ENCODE data around the gene TMEM234. TPM values are rescaled to one million over a fixed set of nuclear protein-coding genes. Genes with fewer than 3 reads are reported as not detected.

TMEM234 gene
- total and polyA plus RNA-seq, 8 donors: 6.2 to 23.5 (median 8.7) TPM

DNA sequence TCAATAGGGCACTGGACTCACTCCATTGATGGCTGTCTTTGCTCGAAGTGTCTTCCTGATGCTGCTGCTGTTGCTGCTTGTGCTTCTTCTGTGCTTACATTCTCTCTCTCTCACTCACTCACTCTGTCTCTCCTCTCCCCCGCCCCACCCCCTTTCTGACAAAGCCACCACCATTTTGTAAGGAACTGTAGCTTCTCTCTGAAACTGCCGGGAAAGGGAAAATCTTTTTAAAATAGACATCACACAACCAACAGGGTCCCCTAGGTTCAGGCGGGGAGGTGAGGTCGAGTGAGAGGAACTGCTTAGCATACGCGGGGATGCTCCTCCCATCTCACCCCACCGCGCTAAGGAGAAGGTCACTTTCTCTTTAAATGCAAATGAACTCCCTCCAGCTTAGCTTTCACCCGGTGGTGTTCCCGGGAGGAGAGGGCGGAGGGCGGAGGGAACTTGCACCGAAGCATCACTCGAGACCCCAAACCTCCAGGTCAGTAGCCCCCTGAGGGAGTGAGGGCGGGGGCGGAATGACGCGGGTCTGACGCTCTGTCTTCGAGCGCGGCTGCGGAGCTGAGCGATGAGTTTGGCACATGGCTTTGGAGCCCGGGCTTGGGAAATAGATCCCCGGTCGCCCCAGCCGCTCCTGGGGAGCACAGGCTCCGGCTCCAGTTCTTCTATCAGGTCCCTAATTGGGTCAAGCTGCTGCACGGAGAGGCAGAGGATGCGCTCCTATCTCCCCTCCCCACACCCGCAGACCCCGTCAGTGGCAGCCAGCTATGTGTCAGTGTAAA lies 21.7 kb downstream of the TMEM234 start, which contains the start of gene CCDC28B:
TSS of gene CCDC28B (plus strand) at position 370 of the 785 bp plus-strand sequence. CDS start 1,341 bp downstream, outside the sequence.
- Histone ChIP-seq H3K27ac (peak within 1 kb of the TSS; percentile 29 to 71 (median 56)), H3K27me3 (no peaks in the 10 kb centered on the region), H3K9me3 (no peaks in the 10 kb centered on the region), H3K36me3 (peaks cover 0 to 4% (median under 1%) of the 10 kb centered on the region in 3 donors), H3K4me3 (peak within 1 kb of the TSS; percentile 26 to 67 (median 52)), H3K4me1 (peaks cover 7 to 11% (median 10%) of the 10 kb centered on the region in 3 donors)
- intact Hi-C loops (cut with DNase I): no loop called here
- TF ChIP-seq, protein P1, sequence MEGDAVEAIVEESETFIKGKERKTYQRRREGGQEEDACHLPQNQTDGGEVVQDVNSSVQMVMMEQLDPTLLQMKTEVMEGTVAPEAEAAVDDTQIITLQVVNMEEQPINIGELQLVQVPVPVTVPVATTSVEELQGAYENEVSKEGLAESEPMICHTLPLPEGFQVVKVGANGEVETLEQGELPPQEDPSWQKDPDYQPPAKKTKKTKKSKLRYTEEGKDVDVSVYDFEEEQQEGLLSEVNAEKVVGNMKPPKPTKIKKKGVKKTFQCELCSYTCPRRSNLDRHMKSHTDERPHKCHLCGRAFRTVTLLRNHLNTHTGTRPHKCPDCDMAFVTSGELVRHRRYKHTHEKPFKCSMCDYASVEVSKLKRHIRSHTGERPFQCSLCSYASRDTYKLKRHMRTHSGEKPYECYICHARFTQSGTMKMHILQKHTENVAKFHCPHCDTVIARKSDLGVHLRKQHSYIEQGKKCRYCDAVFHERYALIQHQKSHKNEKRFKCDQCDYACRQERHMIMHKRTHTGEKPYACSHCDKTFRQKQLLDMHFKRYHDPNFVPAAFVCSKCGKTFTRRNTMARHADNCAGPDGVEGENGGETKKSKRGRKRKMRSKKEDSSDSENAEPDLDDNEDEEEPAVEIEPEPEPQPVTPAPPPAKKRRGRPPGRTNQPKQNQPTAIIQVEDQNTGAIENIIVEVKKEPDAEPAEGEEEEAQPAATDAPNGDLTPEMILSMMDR (IDR thresholded peaks at IDR 0.05): no peak
- ATAC-seq (peak; percentile 49 to 71 (median 60)), DNase-seq (peak; percentile 43 to 77 (median 57)), FAIRE-seq (no peak)
- WGBS, 2 donors: 0 to 1% methylated on average over 29 to 34 of the region's 34 CpGs

DNA sequence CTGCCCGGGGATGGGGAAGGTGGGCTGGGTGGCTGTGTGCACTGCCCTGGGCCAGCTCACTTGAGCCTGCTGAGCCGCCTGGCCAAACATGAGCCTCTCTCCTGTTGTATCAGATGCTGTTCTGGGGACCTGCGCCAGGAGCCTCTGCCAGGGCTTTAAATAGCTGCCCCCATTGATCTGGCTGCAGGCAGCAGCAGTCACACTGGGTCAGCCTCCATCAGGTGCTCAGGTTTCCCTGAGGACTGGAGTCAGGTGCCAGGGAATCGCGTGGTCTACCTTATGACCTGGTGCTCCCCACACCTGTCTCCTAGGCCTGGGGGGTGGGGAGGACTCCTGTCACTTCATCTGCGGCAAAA lies 22.5 kb downstream of the TMEM234 start:
- H3K27ac ChIP-seq: peak overlapping the region; percentile 29 to 71 (median 56)
- WGBS, 2 donors: 17 to 21% methylated on average over 6 of the region's 6 CpGs
- peaks cover 0 to 11% (median 6%) of the 10 kb centered on the region in 3 donors for H3K36me3 ChIP-seq
- DNase-seq (peak; percentile 70 to 92 (median 84)), ATAC-seq (peak; percentile 59 to 81 (median 72)), FAIRE-seq (no peak)
- H3K27me3 ChIP-seq: no peaks in the 10 kb centered on the region
- H3K9me3 ChIP-seq: no peaks in the 10 kb centered on the region
- TF ChIP-seq, protein P1 (IDR thresholded peaks at IDR 0.05): no peak
- H3K4me3 ChIP-seq: peak overlapping the region in 1 of 4 donors; percentile 52
- H3K4me1 ChIP-seq: peaks cover 7 to 11% (median 10%) of the 10 kb centered on the region in 3 donors
- intact Hi-C loops (cut with DNase I): no loop called here

DNA sequence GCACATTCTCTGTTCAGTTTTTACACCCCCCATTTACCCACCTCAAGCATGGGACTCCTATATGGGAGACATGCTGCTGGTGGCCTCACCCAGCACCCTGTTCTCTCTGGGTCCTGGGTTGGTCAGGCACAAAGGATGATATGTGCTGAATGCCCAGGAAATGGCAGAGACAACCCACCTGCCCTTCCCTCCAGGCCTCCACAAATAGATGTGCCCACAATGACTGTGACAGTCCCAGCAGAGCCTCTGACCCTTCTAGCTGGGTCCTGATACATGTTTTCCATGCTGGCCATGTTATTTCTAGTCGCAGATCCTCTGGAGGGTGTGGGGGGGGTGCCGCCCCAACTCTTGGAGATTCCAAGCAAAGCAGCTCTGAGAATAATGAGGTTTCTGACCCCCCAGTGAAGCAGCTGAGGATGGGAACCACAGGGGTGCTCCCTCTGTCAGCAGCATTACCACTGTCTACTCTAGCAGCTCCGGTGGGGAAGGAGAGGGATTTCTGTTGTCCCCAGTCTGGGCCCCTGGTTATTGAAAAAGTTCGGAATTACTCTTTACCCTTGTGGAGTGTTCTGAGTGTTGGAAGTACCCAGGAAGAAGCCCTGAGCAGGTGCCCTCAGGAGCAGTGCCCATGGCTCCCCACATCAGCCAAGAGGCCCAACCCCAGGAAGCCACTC lies 23.0 kb downstream of the TMEM234 start:
- TF ChIP-seq, protein P1 (IDR thresholded peaks at IDR 0.05): no peak
- Histone ChIP-seq H3K27ac (peak overlapping the region in 1 of 4 donors; percentile 71), H3K27me3 (no peaks in the 10 kb centered on the region), H3K4me1 (peaks cover 7 to 11% (median 10%) of the 10 kb centered on the region in 3 donors), H3K36me3 (peaks cover 3 to 16% (median 6%) of the 10 kb centered on the region in 3 donors), H3K9me3 (no peaks in the 10 kb centered on the region), H3K4me3 (no peak overlapping the region)
- ATAC-seq (no peak), FAIRE-seq (no peak), DNase-seq (peak in 2 of 6 donors; percentile 18 to 20)
- 50 to 55% methylated on average over 4 of the region's 4 CpGs for WGBS, 2 donors
- intact Hi-C loops (cut with DNase I): no loop called here

DNA sequence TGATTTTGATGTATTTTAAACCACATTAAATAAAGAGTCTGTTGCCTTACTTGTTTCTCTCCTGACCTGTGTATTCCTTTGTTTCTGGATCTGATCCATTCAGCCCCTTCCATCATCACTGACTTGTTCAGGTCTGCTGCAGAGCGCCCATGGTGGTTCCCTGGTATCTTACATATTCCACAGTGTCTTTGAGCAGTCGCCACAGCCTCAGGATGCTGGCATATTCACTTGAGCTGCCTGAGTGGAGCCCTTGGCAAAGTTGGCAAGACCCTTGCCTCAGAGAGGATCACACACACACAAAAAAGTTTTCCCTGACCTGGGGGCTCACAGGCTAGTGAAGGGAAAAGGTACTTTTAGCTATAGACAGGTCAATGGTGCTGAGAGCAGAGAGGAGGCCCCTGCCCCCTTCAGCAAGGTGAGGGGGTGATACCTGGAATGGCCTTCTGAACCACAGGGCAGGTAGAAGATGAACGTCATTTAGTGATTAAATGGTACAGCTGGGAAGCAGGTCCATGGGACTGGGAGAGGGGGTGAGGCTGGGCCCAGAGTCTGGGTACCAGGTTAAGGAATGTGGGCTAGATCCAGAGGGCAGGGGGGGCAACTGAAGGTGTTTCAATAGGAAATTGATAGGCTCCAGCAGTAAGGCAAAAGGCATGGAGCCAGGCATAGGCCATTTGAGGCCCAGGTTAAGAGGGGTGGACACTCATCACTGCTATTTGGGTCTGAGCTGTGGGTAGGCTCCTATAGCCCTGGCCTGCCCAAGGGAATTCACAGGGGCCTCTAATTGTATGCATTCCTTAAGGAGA lies 23.7 kb downstream of the TMEM234 start:
- Histone ChIP-seq H3K27ac (no peak overlapping the region), H3K36me3 (peaks cover 5 to 23% (median 12%) of the 10 kb centered on the region in 3 donors), H3K9me3 (no peaks in the 10 kb centered on the region), H3K4me1 (peaks cover 7 to 11% (median 10%) of the 10 kb centered on the region in 3 donors), H3K4me3 (no peak overlapping the region), H3K27me3 (no peaks in the 10 kb centered on the region)
- ATAC-seq (no peak), FAIRE-seq (no peak), DNase-seq (peak in 2 of 6 donors; percentile 27 to 34)
- TF ChIP-seq, protein P1 (IDR thresholded peaks at IDR 0.05): no peak
- 81 to 88% methylated on average over 3 of the region's 3 CpGs for WGBS, 2 donors
- intact Hi-C loops (cut with DNase I): no loop called here

All from pancreas (tissue), 10 donors.